ENCODE data around the gene RADIL.

RADIL gene

GRCh38 chr7:4775250-4775847, 108.2 kb downstream of the RADIL start, which contains the start of gene AP5Z1:
Gene AP5Z1, plus strand, starts transcription at chr7:4775623. Its CDS starts 93 bp downstream, at chr7:4775716.
- DNase-seq (ENCODE audit: low read depth in 2 of 2), result peak; percentile 92

- no peak for DNase-seq (ENCODE audit: low read depth in 2 of 2)
Observed at GRCh38 chr7:4774658-4775249, 108.8 kb downstream of the RADIL start.

DNA sequence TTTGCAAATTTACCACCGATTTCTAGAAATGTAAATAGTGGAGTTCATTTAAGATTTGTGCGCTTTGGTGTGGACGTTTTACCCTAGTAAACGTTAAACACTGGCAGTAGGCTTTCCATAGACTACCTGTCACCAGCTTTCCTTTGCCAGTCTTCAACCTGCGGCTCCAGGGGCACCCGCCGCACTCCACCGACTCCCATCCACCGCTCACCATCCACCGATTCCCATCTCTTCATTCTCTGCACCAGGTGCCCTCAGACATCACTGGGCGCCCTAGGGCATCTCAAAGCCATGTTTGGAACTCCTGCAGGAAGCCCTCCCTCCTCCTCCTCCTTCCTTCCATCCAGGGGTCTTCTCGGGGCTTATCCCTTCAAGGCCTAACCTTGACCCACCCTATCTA, 109.5 kb downstream of the RADIL start:
- DNase-seq (ENCODE audit: low read depth in 2 of 2), result no peak

GRCh38 chr7:4772306-4772705, 111.2 kb downstream of the RADIL start:
- no peak for DNase-seq (ENCODE audit: low read depth in 2 of 2)

GRCh38 chr7:4771737-4772136, 111.8 kb downstream of the RADIL start:
- DNase-seq (ENCODE audit: low read depth in 2 of 2), result no peak

- no peak for DNase-seq (ENCODE audit: low read depth in 2 of 2)
Observed at GRCh38 chr7:4770886-4771285, 112.6 kb downstream of the RADIL start.

GRCh38 chr7:4769761-4770160, 113.8 kb downstream of the RADIL start:
- DNase-seq (ENCODE audit: low read depth in 2 of 2), result no peak

- DNase-seq (ENCODE audit: low read depth in 2 of 2), result no peak
Observed at GRCh38 chr7:4768597-4769569, 114.6 kb downstream of the RADIL start.

- DNase-seq (ENCODE audit: low read depth in 2 of 2), result no peak
Observed at GRCh38 chr7:4766666-4767519, 116.6 kb downstream of the RADIL start.

GRCh38 chr7:4765776-4766490, 117.6 kb downstream of the RADIL start:
- no peak for DNase-seq (ENCODE audit: low read depth in 2 of 2)

DNA sequence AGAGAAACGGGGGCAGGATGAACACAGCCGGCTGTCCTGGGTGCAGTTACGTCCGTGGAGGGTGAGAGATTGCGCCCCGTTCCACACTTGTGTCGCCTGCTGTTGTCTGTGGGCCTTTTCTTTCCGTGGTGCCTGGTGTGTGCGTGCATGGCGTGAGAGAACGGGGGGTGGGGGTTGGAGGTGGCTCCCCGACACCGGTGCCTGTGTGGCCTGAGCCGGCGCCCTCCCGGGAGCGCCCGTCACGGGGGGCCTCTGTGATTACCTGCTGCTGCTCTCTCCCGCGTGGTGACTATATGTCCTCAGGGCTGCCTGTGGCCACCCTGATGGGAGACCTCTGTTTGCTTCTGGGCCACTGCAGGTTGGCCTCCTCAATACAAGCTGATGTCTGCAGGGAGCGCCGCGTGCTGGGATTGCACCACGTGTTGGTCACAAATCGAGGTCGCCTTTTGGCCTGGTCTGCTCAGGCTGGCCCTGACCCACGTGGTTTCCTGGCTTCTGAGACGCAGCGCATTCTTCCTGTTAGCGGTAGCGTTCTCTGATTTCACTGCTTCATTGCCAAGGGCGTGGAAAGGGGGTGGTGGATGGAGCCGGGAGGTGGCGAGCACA, 119.0 kb downstream of the RADIL start:
- no peak for DNase-seq (ENCODE audit: low read depth in 2 of 2)

GRCh38 chr7:4763794-4764185, 119.7 kb downstream of the RADIL start:
- no peak for DNase-seq (ENCODE audit: low read depth in 2 of 2)

DNA sequence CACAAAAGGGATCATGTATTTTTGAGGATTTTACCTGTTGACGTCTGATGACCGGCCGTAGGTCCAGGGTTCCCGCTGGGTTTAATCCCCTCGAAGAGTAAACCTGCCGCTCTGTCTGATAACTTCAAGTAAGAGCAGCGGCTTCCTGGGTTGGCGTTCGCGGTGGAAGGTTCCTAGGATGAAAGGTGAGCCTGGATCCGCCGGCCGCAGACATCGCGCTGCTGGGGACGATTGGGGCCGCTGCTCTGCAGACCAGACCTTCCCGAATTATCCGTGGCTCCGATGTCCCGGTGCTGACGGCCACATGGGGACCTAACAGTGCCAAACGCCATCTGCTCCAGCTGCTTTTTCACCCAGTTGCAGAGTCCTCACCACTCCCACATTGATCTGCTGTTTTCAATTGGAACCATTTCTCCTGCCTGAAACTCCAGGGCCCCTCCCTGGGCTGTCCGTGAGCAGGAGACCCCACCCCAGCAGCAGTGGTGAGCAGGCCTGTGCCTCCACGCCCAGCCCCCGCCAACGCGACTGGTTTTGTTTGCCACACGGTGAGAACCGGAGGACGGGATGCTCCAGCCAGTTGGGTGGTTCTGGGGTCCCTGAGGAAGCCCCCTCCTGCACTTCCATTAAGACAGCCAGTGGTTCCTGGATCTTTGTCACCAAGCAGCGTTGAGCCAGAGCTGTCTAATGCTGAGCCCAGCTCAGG, 120.3 kb downstream of the RADIL start:
- no peak for DNase-seq (ENCODE audit: low read depth in 2 of 2)

GRCh38 chr7:4762121-4763055, 121.1 kb downstream of the RADIL start:
- no peak for DNase-seq (ENCODE audit: low read depth in 2 of 2)

DNA sequence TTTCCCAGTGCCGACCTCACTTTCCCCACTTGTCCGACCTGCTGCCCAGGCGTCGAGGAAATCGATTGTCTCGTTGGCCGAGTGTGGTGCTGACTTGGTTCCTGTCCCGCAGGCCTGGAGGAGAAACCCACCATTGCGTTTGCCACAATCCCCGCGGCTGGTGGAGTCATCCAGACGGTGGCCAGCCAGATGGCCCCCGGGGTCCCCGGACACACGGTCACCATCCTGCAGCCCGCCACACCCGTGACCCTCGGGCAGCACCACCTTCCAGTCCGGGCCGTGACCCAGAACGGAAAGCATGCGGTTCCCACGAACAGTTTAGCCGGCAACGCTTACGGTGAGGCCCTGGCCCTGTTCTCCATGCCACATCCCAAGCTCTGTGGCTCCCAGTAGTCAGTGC, 122.6 kb downstream of the RADIL start:
- no peak for DNase-seq (ENCODE audit: low read depth in 2 of 2)

- no peak for DNase-seq (ENCODE audit: low read depth in 2 of 2)
Observed at GRCh38 chr7:4759211-4759610, 124.3 kb downstream of the RADIL start.

- DNase-seq (ENCODE audit: low read depth in 2 of 2), result no peak
Observed at GRCh38 chr7:4758791-4759190, 124.7 kb downstream of the RADIL start.

DNA sequence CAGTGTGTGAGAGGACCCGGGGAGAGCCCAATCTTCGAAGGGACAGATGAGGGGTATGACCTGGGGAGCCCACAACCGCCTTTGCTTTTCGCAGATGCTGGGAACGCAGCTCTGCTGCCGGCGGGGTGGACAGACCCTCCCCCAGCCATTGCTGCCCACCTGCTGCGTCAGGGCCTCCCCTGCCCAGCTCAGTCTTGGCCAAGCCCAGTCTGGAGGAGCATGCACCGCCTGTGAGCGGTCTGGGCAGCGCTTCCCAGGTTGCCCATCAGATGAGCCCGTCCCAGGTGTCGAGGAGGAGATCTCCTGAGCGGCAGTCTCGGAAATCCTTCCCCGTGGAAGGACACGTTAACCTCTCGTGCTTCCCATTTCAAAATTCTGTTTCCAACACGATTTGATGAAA, 125.4 kb downstream of the RADIL start:
- DNase-seq (ENCODE audit: low read depth in 2 of 2), result no peak

DNA sequence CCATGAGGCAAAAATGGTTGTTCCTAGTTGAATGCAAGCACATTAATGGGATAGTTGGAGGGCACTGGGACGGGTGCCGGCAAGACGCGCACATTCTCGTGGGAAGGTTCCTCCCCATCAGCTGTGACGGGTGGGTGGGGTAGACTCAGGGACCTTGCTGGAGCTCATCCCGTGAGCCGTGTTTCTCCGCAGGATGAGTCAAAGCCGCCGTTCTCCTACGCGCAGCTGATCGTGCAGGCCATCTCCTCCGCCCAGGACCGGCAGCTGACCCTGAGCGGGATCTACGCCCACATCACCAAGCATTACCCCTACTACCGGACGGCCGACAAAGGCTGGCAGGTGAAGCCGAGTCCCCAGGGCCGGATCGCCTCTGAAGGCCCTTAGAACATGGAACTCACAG, 128.5 kb downstream of the RADIL start:
- DNase-seq (ENCODE audit: low read depth in 2 of 2), result no peak

Measured in stimulated activated CD4-positive, alpha-beta T cell treated with anti-CD3 and anti-CD28 coated beads, Interleukin-15, amount 100 ng/mL, for 48 hours (primary cell).